Lower leg skin (tissue), 4 donors: ENCODE measurements around the gene MCTP2. TPM values are rescaled to one million over a fixed set of nuclear protein-coding genes. Genes with fewer than 3 reads are reported as not detected.

Experiments
- DNase-seq, 2 donors: peaks; one replicate each; pipeline ENCODE4 v3.0.0-alpha.2; 2019; ENCODE audit warnings: low spot score in 2 of 2
- H3K4me3 ChIP-seq: fragments of 200-600 bp; sonication (generic); 2 replicates; pipeline ENCODE4 v1.5.1; 2017; ENCODE audit warnings: mild to moderate bottlenecking, low read depth; ENCODE audit not compliant: poor library complexity, severe bottlenecking
- CTCF ChIP-seq, 3 donors: fragments of 450-650 bp; IDR thresholded peaks; one replicate each; pipeline ENCODE4 v1.5.1; 2016; ENCODE audit warnings: antibody characterized with exemption in 3 of 3, mild to moderate bottlenecking in 3 of 3, moderate library complexity in 2 of 3
- POLR2A ChIP-seq, 2 donors: fragments of 450-650 bp; IDR thresholded peaks; one replicate each; pipeline ENCODE4 v1.6.1; 2016 to 2017; ENCODE audit warnings: antibody characterized with exemption in 2 of 2, mild to moderate bottlenecking in 1 of 2, moderate library complexity in 1 of 2
- WGBS, 2 donors: methylation state at CpG; one replicate each; pipeline ENCODE4 v1.1.5; 2018; 5-methylcytosine and 5-hydroxymethylcytosine counted together
- intact Hi-C: fragments of 100-400 bp; cut with DNase I; formaldehyde crosslinking; loops from one replicate; pipeline ENCODE4 v1.15.0; 2023; ENCODE audit warnings: low total_unique reads
- total RNA-seq, 4 donors: library from RNA; depleted of rRNA; stranded (reverse); fragments of >200 nt; gene quantifications; one replicate each; pipeline ENCODE4 v1.1.0, GENCODE V29; 2016

Gene MCTP2
- total RNA-seq, 4 donors from 2014 or later = 18.9 to 24.1 (median 20.4) TPM

DNA sequence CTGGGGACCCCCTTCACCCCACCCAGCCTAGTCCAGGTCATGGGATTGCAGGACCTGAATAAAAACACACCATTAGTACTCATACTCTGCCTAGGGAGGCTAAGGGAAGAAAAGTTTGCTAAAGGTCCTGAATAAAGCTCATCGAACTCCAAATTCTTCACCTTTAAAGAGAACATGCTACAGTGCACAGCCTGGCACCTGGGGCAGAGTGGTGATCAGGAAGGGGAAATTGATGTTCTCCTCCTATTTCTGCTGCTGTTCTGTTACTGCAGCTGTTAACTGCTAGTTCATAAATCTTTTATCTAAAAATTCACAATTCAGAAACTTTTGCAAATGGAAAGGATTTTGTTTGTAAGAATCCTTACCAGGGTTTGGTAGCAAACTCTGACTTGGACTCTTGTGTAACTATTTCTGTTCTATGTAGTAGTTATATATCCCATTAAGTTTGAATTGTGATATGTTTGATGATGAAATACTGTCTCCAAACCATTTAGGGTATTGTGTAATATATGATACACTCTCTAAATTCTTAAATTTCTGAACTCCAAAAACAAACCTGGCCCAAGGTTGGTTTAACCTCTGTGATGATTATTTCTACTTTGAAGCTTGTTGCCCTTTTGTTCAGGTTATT lies 27.9 kb downstream of the MCTP2 start:
- H3K4me3 ChIP-seq = no peak overlapping the region
- TF ChIP-seq POLR2A (IDR thresholded peaks at IDR 0.05) (no peak), CTCF (IDR thresholded peaks at IDR 0.05) (no peak)
- intact Hi-C loops = no loop called here
- no peak for DNase-seq
- 76 to 94% methylated on average over 1 of the region's 1 CpG for WGBS, 2 donors

- no peak overlapping the region for H3K4me3 ChIP-seq
- DNase-seq = no peak
- intact Hi-C loops = no loop called here
- no peak for TF ChIP-seq POLR2A (IDR thresholded peaks at IDR 0.05)
- no peak for TF ChIP-seq CTCF (IDR thresholded peaks at IDR 0.05)
- WGBS, 2 donors = 82 to 89% methylated on average over 3 of the region's 3 CpGs
Observed at GRCh38 chr15:94259863-94260262, 28.5 kb downstream of the MCTP2 start.

DNA sequence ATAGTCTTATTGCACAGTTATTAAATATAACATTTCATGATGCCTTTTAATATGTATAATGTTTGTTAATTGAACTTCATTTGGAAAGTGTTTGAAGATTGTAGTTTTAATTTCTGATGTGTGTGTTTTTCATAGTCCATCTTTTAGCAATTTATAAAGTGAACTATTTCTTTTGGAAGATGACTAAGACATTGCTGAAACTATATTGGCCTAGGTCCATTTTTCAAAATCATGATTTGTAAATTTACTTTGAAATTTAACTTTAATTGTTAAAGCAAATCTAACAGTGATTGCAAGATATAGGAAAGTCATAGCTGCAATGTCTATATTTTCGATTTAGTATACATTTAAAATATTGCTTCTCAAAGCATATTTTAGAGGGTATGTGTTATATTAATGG lies 30.8 kb downstream of the MCTP2 start:
- intact Hi-C loops = no loop called here
- TF ChIP-seq CTCF (IDR thresholded peaks at IDR 0.05) = no peak
- no peak for TF ChIP-seq POLR2A (IDR thresholded peaks at IDR 0.05)
- H3K4me3 ChIP-seq = no peak overlapping the region
- DNase-seq = no peak
- 77 to 83% methylated on average over 1 of the region's 1 CpG for WGBS, 2 donors

DNA sequence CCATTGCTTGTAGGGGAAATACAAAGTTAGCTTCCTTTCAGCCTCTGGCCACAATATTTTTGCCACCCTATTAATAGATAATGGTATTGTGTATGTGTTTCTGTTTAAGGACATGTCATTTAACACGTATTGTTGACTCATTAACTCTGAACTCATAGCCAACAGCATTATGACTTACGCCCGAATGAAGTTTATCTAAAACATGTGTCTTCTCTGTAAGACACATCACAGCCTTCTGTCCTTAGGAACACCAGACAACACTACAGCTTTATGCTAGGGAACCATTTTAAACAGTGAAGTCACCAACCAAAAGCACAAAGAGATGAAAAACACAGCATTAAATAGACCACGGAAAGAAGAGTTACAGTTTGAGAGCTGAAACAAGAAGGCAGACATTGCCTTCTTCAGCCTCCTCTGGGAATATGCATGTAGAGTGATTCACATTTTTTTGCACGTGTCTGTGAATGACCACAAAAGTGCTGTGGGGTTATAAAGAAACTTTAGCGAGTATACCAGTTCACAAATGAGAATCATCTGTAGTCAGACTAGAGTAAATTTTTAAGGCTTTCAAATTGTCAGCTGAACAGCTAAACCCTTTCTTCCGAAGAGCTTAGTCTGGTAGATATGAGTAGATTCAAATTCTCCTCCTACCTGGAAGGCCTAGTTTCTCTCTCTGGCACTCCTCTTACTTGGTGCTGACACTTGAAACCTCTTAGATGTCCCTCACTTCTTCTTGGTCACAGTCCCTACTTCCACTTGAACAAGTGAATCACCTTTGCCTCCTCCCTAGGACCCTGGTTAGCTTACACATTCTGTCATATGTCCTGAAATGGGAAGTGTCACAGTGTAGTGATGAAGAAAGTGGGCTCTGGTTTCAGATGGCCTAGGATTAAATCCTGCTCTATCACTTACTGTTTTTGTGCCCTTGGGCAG lies 32.2 kb downstream of the MCTP2 start:
- WGBS, 2 donors = 54 to 62% methylated on average over 7 of the region's 7 CpGs
- DNase-seq = no peak
- no peak for TF ChIP-seq POLR2A (IDR thresholded peaks at IDR 0.05)
- no peak for TF ChIP-seq CTCF (IDR thresholded peaks at IDR 0.05)
- H3K4me3 ChIP-seq = no peak overlapping the region
- intact Hi-C loops = no loop called here

GRCh38 chr15:94265009-94265408 lies 33.6 kb downstream of the MCTP2 start:
- 72 to 79% methylated on average over 4 of the region's 4 CpGs for WGBS, 2 donors
- no peak for TF ChIP-seq CTCF (IDR thresholded peaks at IDR 0.05)
- no peak for TF ChIP-seq POLR2A (IDR thresholded peaks at IDR 0.05)
- intact Hi-C loops = no loop called here
- H3K4me3 ChIP-seq = no peak overlapping the region
- DNase-seq = no peak
